GM12801 (cell line): ENCODE measurements around the gene LRRIQ3.

Experiments used
- TF ChIP-seq, protein P1 (sequence below): IDR thresholded peaks from one replicate; pipeline ENCODE4 v1.5.1; 2011; ENCODE audit warnings: control low read depth; ENCODE audit not compliant: insufficient read length; ENCODE audit errors: extremely low read depth

LRRIQ3 gene, protein sequence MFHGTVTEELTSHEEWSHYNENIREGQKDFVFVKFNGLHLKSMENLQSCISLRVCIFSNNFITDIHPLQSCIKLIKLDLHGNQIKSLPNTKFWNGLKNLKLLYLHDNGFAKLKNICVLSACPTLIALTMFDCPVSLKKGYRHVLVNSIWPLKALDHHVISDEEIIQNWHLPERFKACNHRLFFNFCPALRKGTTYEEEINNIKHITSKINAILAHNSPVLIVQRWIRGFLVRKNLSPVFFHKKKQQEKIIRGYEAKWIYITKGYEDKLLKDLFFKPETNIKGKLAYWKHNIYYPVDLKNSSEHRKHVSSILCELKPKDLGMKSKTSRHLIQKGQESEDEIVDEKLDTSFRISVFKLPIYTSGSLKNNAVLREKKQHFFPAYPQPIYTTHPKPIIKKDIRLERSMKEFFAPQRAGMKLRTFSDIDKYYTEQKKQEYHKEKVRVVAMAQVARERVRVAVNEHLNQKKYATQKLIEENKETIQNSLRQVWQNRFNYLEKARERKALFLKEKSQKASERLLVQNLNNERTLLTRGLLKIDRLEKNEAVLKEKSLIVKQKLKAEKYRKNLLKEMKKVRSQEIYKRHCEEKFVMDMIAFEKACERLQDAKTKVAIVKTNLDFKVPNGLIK

DNA sequence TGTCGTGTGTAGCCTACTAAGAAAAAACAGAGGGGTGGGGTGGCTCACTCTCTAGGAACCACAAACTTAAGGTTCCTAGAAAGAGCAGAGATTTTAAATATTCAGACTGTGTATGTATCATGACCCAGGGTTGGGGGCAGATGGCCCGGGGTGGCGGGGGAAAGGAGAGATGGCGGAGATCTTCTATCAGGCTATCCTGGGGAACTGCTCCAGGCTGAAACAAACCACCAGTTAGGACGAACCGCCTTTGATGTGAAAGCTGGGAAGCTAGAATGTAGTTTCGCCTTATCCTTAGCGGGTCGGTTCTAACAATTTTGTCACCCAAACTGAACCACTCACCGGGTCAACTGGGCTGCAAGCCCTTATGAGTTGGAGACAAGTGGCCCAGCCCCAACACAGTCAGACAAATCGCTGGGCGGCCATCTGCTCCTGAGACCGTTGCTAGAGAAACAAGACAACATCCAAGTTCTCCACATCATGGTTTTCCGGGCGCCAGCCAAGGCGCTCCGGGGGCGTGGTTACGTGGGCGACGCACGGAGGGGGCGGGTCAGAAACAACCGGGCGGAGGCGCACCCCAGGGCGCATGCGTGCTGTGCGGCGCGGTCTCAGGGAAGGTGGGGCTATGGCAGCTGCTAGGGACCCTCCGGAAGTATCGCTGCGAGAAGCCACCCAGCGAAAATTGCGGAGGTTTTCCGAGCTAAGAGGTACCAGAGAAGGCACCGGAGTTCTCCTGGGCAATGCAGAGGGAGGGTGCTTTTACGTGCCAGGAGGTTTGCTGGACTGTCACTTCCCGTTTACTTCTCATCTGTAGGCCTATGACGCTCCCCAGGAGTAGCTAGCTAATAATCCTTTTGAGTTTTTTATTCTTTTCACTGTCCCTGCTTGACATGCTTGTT lies at the start of gene LRRIQ3, which contains the start of gene FPGT:
LRRIQ3 (minus strand) TSS at position 520 of the 896 bp plus-strand sequence. CDS start 14,492 bp downstream, outside the sequence.
FPGT (plus strand) TSS at position 586 of the 896 bp plus-strand sequence; CDS start at position 623, 37 bp downstream.
- TF ChIP-seq, protein P1, sequence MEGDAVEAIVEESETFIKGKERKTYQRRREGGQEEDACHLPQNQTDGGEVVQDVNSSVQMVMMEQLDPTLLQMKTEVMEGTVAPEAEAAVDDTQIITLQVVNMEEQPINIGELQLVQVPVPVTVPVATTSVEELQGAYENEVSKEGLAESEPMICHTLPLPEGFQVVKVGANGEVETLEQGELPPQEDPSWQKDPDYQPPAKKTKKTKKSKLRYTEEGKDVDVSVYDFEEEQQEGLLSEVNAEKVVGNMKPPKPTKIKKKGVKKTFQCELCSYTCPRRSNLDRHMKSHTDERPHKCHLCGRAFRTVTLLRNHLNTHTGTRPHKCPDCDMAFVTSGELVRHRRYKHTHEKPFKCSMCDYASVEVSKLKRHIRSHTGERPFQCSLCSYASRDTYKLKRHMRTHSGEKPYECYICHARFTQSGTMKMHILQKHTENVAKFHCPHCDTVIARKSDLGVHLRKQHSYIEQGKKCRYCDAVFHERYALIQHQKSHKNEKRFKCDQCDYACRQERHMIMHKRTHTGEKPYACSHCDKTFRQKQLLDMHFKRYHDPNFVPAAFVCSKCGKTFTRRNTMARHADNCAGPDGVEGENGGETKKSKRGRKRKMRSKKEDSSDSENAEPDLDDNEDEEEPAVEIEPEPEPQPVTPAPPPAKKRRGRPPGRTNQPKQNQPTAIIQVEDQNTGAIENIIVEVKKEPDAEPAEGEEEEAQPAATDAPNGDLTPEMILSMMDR: no peak

DNA sequence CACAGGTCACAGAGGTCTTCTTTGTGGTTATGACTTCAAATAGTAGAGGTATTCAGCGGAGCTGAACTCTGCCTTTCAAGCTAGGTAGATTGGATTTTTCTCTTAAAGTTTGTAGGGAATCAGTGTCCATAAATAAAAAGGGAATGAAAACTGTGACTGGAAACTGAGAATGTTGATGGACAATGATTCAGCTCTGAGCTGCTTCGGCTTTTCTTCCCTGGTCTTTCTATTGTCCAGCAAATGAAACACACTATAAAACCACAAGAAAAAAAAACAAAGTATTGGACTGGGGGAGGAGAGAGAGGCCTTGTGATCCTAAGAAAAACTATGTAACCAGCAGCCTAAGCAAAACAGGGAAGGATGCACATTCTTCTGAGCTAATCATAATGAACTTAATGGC lies 48.3 kb upstream of the LRRIQ3 start:
- TF ChIP-seq, protein P1: no peak

DNA sequence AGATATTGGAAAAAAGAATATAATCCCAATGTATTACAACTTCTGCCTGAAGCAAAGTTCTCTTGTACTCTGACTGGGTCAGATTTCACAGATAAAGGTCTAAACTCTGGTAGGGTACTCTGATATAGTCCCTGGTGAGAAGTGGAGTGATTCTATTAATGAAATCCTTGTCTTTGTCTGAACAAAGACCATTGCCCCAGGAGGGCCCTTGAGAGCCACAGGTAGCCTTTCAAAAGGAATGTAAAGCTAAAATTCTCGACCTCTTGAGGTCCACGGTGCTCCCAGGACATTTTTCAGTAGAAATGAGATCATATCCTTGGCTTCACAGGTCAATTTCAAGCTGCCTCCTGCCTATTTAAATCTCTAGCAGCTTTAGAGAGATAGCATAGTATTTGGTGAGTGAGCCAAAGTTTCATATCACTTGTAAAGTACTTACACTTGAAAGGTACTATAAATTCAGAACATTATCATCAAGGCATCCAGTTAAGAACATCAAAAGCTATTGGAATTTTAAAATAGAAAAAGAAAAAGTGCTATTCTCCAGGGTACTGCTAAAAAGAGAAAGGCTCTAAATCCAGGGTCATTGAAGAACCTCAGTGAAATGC lies 47.3 kb upstream of the LRRIQ3 start:
- TF ChIP-seq, protein P1: no peak

DNA sequence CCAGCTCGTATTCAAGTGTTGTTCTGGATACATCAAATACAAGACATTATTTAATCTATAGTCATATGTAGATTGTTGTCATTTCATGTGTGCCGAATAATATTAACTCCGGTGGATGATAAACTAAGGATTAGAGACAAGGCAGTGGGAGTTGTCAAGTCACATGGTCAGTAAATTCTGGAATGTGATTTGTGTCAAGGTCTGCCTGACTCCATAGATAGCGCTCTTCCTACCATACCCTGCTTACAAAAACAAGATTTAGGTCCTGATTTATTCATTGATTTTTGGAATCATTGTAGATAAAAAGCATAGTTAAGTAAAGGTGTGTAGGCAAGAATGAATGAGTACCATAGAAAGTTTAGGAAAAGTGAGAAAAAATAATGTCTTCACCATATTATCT lies 39.8 kb upstream of the LRRIQ3 start:
- TF ChIP-seq, protein P1: no peak

DNA sequence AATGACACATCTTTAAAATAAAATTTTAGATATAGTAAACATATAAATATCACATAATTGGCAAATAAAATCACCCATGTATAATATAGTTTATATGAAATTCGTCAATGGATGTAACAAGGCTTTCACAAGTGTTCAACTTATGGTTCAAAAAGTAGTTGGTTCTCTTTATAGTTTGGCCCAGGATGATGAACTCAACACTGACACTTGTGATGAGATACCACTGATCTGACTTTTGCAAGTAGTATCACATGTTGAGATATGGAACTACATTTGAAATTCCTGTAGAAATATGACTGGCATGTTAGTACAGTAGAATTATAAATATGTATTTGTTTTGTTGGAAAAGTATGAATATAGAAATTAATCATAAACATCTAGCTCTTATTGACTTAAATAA lies 39.1 kb upstream of the LRRIQ3 start:
- TF ChIP-seq, protein P1: no peak

DNA sequence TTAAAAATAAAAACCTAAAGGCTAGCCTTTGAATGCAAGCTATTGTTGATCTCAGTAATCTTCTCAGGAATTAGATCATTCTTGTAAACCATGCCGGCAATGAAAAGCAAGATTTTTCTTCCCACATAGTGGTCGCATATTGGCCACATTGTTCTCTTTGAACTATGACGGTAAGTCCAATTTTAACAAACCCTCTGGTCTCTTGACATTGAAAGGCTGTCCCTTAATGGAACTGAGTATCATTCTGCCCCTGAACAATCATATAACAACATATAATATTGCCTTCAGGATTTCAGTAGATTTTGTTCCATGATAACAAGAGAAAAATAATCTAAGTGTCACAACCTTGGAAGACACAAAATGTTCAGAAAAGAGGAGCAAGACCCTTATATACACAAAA lies 38.5 kb upstream of the LRRIQ3 start:
- TF ChIP-seq, protein P1: no peak
